GM21447 (cell line): ENCODE data around the gene MYO19.

ENCODE experiments used
- ATAC-seq: cut with Tn5 transposase; IDR thresholded peaks from one replicate; pipeline ENCODE4 v1.9.1; 2021; ENCODE audit not compliant: unreplicated experiment

Gene MYO19, protein sequence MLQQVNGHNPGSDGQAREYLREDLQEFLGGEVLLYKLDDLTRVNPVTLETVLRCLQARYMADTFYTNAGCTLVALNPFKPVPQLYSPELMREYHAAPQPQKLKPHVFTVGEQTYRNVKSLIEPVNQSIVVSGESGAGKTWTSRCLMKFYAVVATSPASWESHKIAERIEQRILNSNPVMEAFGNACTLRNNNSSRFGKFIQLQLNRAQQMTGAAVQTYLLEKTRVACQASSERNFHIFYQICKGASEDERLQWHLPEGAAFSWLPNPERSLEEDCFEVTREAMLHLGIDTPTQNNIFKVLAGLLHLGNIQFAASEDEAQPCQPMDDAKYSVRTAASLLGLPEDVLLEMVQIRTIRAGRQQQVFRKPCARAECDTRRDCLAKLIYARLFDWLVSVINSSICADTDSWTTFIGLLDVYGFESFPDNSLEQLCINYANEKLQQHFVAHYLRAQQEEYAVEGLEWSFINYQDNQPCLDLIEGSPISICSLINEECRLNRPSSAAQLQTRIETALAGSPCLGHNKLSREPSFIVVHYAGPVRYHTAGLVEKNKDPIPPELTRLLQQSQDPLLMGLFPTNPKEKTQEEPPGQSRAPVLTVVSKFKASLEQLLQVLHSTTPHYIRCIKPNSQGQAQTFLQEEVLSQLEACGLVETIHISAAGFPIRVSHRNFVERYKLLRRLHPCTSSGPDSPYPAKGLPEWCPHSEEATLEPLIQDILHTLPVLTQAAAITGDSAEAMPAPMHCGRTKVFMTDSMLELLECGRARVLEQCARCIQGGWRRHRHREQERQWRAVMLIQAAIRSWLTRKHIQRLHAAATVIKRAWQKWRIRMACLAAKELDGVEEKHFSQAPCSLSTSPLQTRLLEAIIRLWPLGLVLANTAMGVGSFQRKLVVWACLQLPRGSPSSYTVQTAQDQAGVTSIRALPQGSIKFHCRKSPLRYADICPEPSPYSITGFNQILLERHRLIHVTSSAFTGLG

DNA sequence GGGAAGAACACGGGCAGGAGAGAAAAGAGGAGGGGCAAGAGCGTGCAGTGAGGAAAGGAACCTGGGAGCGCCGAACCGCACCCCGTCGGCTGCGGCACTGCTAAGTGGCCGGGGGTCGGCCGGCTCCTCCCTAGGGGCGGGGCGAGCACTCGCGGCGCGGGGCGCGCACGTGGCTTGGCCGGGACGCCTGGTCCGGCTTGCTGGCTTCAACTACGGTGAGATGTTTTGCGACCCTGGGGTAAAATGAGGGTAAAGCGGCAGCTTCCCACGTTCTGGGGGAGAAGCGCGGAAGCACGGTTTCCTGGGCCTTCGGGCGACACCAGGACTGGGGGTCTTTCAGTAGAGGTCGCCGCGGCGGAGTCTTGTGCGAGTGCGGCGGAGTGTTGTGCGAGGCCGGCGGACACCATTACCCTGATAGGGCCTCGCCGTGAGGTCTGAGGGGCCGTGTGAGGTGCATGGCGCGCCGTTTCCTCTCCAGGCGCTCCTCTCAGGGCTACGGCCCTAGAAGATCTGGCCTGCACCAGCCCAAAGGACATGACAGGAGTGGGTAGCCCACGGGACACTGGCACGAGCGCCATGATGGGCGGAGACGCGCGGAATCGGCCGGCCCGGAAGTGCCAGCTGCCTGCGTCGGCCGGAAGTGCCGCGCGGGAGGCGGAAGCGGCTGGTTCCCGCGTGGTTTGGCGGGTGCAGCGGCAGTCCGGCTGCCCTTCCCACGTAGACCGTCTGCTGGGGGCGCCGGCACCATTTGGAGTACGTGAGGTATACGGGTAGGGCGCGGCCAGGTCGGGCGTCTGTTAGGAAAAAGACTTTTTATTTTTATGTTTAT, at the start of gene MYO19, which contains the start of gene PIGW:
MYO19 (minus strand) TSS at position 29 of the 829 bp plus-strand sequence. CDS start 2,330 bp downstream, outside the sequence.
PIGW (plus strand) TSS at position 148 of the 829 bp plus-strand sequence. CDS start 2,115 bp downstream, outside the sequence.
- peak; percentile 72 for ATAC-seq

DNA sequence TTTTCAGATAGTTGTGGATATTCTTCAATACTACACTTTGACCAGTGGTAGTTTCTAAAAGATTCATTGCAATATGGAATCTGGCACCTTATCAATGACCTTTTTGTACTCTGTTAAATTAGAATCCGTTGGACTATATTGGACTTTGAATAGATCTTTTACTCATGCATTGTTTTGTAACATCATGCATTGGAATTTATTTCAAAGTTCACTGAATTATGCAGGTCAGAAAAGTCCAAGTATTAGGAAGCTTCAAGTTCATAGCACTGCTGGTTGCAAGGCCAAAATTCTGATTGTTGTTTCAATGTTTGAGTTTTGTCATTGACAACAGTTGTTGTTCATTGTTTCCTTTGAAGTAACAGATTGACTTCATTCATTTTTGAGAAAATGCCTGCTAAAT, 49.1 kb upstream of the MYO19 start:
- ATAC-seq: no peak

DNA sequence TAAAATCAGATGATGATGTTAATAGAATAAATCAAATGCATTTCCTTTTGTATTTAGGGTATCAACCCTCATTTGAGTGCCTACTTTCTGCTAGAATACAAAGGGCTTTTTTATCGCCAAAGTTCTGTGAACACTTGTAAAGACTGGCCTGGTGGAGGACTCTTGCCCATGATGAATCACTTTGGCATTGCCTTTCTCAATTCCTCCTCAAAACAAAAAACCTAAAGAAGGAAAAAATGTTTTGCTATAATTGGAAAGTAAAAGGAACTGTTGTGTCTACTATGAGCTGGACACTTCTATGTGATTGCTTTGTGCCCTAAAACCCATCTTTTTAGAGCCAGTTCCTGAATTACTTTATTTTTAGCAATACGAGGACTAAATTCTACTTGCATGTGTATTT, 44.0 kb upstream of the MYO19 start:
- no peak for ATAC-seq

DNA sequence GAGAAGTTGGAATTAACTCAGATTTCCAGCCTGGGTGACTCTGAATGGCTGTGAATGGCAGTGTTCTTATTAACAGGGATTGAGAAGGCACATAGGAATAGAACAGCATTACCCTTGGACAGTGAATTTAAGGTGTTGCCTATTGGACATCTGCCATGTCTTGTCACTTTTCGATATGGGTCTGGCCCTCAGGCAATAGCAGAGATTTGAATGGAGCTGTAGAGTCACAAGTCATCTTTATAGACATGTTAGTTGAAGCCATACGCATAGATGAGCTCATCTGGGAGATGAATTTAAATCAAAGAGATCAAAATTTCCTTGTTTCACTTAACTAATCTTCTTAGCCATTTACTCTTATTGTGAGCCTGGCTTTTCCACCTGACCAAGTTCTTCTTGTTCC, 42.1 kb upstream of the MYO19 start:
- ATAC-seq: no peak

DNA sequence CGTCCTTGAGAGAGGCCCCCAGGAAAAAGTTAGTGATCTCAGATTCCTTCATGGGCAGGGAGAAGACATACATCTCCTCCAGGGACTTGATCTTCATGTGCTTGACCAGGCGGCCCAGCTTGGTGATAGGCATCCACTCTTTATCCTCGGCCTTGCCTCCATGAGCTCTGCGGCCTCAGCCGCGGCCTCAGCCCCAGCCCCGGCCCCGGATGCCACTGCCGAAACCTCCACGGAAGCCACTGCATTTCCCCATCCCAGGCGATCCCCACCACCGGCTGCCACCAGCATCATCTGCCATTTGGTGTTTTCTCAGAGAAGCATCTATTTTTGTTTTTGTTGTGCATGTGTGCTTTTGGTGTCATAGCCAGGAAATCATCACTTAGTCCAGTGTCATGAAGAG, 40.4 kb upstream of the MYO19 start:
- ATAC-seq: no peak

DNA sequence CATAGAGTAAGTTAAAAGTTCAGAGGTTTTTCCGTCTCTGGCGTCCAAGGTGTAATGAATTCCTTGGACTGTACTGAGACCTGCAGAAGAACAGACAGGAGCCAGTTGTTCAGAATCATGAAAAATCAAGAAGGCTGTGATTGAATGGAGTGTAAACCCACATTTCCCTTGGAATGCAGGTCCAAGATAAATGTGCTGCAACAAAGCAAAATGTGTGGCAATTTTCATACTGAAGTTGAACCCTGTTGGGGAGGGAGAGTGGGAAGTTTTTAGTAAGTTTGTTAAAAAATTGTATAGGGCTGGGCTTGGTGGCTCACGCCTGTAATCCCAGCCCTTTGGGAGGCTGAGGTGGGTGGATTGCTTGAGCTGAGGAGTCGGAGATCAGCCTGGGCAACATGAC, 31.4 kb upstream of the MYO19 start:
- ATAC-seq: no peak

DNA sequence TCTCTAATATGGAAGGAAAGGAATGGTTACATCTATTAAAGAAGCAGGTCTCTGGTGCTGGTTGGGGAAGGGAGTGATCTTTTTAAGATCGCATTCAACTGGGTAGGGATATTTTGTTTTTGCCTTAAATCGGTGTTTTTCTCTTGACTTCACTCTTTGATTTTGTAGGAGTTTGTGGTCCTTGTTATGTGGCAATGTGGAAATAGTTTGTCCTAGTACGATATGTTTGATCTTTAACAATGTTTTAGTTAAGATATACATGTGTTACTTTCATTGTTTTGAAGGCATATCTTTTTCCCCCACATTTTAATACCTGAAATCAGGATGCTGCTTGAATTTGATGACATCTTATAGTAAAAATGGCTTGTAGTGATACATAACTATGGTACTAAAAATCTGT, 18.8 kb upstream of the MYO19 start:
- ATAC-seq: no peak

DNA sequence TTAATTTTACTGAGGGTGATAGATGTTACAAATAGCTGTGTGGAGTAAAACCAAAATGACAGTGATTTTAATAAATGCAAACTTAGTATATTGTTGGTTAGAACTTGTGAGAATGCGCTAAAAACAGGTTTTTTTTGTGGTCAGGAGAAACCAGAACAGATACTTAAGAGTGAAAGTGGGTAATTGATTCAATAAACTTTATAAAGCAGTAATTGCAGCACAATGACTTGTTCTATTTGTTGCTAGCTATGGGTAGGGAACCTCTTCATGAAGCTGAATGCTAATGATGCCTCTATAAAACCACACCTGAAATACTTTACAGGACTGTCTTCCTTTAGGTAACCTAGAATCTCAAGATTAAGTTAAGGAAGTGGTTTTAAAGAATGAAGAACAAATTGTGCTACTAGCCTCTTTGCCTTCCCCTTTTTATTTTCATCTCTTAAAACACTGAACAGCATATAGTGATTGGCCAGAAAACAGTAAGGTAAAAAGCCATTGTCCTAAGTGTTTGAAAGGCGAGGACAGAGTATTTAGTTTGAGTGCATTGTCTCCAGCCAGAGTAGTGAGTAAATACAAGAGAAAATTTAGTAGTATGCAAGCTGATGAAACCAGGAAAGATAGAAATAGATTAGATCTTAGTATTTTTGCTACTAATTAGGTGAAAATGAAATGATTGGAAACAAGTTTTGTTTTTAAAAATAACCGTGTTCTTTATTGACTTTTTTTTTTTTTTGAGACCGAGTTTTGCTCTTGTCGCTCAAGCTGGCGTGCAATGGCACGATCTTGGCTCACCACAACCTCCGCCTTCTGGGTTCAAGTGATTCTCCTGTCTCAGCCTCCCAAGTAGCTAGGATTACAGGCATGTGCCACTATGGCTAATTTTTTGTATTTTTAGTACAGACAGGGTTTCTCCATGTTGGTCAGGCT, 16.1 kb upstream of the MYO19 start:
- ATAC-seq: no peak

DNA sequence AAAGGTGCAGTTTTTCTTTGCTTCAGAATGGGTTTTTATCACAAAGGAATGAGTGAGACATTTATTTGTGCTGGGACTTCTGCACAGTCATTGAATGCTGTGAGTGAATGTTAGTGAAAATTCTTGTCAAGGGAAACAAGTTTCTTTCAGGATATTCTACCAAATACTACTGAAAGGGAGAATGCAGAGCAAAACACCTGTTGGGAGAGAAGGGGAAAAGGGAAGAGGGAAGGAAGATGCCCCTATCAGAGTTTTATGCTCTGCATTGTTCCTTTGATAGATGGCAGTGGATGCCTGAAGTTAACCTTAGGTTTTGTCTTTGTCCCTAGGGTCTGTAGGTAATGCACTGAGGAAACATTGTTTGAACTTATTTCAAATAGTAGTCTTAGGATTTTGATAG, 13.1 kb upstream of the MYO19 start:
- ATAC-seq: no peak

DNA sequence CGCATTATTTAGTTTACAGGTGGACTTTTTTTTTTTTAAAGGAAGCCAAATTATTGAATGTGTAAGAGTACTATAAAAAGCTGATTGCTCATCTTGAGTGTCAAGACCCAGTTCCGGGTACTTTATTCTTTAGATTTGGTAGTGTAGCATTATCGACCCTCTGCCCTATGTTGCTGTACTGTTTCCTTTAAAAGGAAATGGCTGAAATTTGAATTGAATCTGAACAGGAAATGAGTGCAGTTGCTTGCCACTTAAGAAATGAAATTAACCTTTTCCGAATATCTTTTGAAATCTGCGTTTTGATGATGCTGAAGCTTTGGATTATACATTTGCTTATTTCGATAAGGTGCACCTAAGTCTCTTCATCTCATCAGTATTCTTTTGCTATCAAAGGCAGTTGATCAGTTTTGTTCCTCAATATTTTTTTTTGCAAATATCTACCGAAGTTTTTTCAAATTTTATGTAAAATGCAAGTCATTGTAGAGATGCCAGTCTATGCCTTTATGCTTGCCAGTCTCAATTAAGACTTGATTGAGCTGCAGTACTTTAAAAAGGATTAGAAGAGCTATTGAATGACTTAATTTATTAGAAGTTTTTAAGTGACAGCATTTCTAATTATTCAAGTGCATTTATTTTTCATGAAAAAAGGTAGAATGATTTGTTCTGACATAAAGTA, 11.9 kb upstream of the MYO19 start:
- no peak for ATAC-seq

DNA sequence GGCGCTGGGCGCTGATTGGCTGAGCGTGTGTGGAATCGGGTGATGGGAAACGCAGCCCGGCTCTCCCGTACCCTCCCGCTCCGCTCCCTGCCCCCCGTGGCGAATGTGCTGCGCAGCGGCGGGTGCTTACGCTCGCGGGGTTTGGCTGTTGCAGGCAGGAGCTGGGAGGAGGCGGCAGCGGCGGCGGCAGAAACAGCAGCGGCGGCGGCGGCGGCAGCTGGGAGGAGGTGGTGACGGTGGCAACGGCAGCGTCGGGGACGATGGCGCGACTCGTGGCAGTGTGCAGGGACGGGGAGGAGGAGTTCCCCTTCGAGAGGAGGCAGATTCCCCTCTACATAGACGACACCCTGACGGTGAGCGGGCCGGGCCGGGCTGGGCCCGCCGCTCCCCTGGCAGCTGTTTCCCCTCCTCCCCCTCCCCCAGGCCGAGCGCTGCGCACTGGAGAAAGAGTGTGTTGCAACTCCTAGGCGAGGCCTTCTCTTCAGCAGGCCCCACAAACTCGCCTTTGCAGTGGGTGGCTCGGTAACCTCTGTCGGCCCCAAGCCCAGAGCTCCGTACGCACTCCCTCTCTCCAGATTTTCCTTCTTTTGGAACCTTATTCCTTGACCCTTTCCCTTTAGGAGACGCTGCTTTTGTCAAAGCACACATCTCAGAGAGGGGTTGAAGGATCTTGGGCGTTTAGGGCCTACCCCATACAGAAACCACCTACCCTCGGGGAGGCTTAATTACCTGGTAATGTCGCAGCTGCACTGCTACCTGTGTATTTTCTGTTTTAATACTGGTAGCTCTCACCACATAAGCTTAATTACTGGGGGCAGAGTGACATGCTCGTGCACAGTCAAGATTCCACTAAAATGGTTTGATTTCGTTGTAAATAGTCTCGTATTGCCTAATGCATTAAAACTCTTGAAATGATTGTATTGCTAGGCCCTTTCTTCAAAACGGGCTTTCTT, 11.1 kb upstream of the MYO19 start:
- ATAC-seq: peak; percentile 70

DNA sequence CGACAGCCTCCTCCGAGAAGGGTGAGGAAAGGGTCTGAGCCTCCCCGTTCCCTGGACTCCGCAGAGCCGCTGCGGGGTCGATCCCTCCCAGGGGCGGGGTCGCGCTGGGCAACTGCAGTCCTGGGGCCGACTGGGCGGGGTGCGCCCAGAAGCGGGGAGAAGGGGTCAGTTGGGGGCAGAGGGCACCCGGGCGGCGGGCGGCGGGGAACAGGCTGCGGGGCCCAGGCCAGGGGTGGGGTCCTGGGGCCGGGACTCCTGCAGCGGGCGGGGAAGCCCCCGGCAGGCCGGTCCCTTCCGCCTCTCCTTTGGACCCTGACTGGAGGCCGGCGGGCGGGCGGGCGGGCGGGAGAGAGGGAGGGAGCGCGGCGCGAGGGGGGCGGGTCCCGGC, 10.4 kb upstream of the MYO19 start:
- ATAC-seq: peak; percentile 21

DNA sequence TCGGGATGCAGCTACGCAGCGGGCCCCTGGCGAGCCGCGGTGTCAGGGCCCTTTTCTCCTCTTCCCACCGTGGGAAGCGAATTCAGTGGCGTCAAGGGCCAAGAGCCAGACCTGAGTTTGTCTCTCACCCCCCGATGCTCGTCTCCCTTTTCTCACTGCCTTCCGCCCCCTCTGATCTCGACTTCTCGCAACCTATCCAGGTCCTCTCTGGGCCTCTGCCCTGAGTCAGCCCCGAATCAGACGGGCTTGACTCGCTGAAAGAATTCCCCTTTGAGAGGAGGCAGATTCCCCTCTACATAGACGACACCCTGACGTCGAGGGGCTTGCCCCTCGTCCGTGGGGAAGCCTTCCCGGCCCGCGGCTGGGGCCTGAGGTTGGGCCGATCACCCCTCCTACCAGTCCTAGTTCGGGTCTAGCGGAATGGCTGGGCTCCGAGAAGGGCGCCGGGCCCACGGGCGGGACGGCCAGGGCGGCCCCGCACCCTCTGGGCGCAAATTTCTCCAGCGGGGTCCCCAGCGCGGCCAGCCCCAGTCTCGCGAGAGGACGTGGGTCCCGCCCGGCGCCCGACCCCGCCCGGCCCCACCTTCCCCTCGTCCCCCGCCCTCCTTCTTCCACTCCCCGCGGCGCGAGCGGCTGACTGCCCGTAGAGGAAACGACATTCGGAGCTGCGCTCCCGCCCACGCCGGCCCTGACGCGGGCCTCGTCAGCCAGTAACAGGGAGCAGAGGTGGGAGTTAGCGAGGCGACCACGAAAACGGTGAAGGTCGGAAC, 9.8 kb upstream of the MYO19 start, which contains the start of gene GGNBP2:
GGNBP2 (plus strand) TSS at position 613 of the 770 bp plus-strand sequence. CDS start 806 bp downstream, outside the sequence.
- peak; percentile 43 for ATAC-seq

DNA sequence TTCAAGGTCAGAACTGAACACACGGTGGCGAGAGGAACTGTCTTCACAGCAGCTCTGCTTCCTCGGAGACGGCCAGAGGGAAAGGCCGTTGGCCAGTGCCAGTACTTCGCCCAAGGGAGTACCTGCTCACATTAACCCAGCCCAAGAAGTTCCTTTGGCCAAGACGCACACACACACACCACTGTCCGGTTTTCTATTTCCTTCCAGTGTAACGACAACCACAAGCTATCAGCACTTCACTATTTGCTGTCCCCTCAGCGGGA, 9.3 kb upstream of the MYO19 start:
- no peak for ATAC-seq

DNA sequence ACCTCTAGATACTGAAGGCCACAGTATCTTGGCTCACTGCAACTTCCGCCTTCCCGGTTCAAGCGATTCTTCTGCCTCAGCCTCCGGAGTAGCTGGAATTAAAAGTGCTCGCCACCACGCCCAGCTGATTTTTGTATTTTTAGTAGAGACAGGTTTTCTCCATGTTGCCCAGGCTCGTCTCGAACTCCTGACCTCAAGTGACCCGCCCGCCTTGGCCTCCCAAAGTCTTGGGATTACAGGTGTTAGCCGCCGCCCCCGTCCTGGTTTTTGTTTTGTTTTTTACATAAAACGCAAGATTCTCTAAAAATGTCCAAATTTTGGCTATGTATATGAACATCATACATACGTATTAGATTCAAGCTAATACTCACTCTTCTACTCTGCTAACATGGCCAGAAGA, 8.1 kb upstream of the MYO19 start:
- no peak for ATAC-seq

DNA sequence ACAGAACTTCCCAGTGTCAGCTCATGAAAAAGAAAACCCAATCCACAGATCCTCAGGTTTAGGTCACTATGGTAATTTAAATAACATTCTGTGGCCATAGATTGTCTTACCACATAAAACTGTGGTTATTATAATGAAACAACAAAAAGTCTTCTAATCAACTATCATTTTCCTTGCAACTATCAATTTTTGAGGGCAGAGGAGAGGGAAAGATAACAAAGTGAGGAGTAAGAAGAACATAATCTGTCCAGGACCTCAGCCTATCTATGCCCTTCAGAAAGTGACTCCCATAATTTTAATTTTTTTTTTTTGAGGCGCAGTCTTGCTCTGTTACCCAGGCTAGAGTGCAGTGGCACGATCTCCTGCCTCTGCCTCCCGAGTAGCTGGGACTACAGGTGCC, 6.0 kb upstream of the MYO19 start:
- no peak for ATAC-seq

DNA sequence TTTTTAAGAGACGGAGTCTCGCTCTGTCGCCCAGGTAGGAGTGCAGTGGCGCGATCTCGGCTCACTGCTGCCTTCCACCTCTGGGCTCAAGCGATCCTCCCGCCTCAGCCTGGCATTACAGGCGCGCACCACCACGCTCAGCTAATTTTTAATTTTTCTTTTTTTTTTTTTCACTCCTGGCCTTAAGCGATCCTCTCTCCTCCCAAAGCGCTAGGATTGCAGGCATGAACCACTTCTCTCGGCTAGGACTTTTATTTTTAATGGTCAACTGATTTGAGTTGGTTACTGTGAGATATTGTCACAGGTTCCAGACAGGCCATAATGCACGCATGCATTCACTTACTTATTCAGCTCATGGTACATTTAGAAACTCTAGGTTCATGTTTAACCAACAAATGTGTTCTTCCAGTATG, 1.0 kb upstream of the MYO19 start:
- ATAC-seq: no peak
